Adrenal gland (tissue), 5 donors: ENCODE data around the gene BNIP2.

Source experiments
- CTCF ChIP-seq, 6 experiments: fragments of 450-650 bp in 4 of 6; fragments of 200-600 bp in 2 of 6; sonication (generic) in 1 of 6; IDR thresholded peaks; 1 replicate in 5 of 6; 2 replicates in 1 of 6; pipeline versions ENCODE4 v1.5.1 to v1.8.0; 2016 to 2021; ENCODE audit warnings: antibody characterized with exemption in 6 of 6, mild to moderate bottlenecking in 2 of 6, moderate library complexity in 1 of 6
- POLR2A ChIP-seq, 2 donors: fragments of 450-650 bp; IDR thresholded peaks; one replicate each; pipeline ENCODE4 v1.6.1; 2017; ENCODE audit warnings: antibody characterized with exemption in 2 of 2, mild to moderate bottlenecking in 2 of 2, moderate library complexity in 1 of 2
- donor health status: DM: no; HTN: no; CAD: no.

GRCh38 chr15:59686389-59686788 is 2.7 kb downstream of the BNIP2 start:
- no peak for TF ChIP-seq POLR2A (IDR thresholded peaks at IDR 0.05)
- no peak for TF ChIP-seq CTCF (IDR thresholded peaks at IDR 0.05)
